Measurements from ENCODE around the gene CACHD1. TPM values are rescaled to one million over a fixed set of nuclear protein-coding genes. Genes with fewer than 3 reads are reported as not detected.
"Not testable (repeated sequence)": the region's sequence is repeated elsewhere in the genome, so short reads cannot be mapped to it uniquely, and the experiment has no call there.

The CACHD1 gene
- polyA plus RNA-seq, 1 donor from 2014 or later: 12.7 TPM

DNA sequence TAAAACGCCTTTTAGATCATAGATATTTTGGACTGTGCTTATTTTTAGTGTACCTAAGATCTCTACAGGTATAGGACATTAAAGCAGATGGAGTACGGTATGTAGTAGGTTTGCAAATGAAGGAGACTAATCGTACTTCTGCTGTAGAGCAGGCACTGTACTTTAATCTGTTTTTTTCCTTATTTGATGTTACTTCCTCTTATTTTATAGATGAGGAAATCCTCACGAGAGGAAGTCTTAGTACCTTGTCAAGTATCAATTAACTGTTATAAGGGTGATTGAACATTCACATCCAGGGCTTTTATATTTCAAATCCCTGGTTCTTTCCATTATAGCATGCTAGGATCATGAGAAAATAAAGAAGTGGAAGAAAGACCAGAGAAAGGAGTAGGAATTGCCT lies 41.1 kb downstream of the CACHD1 start:
- Histone ChIP-seq H3K27ac (ENCODE audit: low read length) (no peak overlapping the region), H4K20me1 (ENCODE audit: insufficient read depth) (no peaks in the 10 kb centered on the region), H3K36me3 (ENCODE audit: insufficient read depth, low read length) (no peaks in the 10 kb centered on the region), H3K9me2 (ENCODE audit: insufficient read depth, low read length) (no peaks in the 10 kb centered on the region), H2AFZ (ENCODE audit: low read depth, low read length) (no peak overlapping the region), H3K27me3 (ENCODE audit: insufficient read depth, low read depth, low read length) (no peaks in the 10 kb centered on the region), H3F3A (ENCODE audit: insufficient read depth, low read length, poor library complexity, severe bottlenecking) (no peaks in the 10 kb centered on the region), H3K79me2 (replicated peaks; ENCODE audit: insufficient read depth, low read length) (peaks cover 17% of the 10 kb centered on the region), H3K9me3 (ENCODE audit: low read length) (no peaks in the 10 kb centered on the region), H3K9ac (ENCODE audit: low read length) (no peak overlapping the region), H3K4me2 (ENCODE audit: low read length) (no peak overlapping the region), H3K4me3 (ENCODE audit: low read length) (no peak overlapping the region)
- no peak for TF ChIP-seq EZH2 (IDR thresholded peaks at IDR 0.05; ENCODE audit: borderline replicate concordance, insufficient read depth, low read length, poor library complexity, severe bottlenecking)
- no peak for TF ChIP-seq SMC3 (conservative IDR thresholded peaks at IDR 0.05; ENCODE audit: poor library complexity)
- no peak for TF ChIP-seq RAD21 (conservative IDR thresholded peaks at IDR 0.05)
- no peak for TF ChIP-seq MXI1 (conservative IDR thresholded peaks at IDR 0.05; ENCODE audit: poor library complexity, severe bottlenecking)
- TF ChIP-seq, protein P1, sequence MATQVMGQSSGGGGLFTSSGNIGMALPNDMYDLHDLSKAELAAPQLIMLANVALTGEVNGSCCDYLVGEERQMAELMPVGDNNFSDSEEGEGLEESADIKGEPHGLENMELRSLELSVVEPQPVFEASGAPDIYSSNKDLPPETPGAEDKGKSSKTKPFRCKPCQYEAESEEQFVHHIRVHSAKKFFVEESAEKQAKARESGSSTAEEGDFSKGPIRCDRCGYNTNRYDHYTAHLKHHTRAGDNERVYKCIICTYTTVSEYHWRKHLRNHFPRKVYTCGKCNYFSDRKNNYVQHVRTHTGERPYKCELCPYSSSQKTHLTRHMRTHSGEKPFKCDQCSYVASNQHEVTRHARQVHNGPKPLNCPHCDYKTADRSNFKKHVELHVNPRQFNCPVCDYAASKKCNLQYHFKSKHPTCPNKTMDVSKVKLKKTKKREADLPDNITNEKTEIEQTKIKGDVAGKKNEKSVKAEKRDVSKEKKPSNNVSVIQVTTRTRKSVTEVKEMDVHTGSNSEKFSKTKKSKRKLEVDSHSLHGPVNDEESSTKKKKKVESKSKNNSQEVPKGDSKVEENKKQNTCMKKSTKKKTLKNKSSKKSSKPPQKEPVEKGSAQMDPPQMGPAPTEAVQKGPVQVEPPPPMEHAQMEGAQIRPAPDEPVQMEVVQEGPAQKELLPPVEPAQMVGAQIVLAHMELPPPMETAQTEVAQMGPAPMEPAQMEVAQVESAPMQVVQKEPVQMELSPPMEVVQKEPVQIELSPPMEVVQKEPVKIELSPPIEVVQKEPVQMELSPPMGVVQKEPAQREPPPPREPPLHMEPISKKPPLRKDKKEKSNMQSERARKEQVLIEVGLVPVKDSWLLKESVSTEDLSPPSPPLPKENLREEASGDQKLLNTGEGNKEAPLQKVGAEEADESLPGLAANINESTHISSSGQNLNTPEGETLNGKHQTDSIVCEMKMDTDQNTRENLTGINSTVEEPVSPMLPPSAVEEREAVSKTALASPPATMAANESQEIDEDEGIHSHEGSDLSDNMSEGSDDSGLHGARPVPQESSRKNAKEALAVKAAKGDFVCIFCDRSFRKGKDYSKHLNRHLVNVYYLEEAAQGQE (IDR thresholded peaks at IDR 0.05; ENCODE audit: borderline replicate concordance): no peak
- no peak for TF ChIP-seq CTCF (IDR thresholded peaks at IDR 0.05; ENCODE audit: poor library complexity, severe bottlenecking)
- TF ChIP-seq POLR2AphosphoS5 (IDR thresholded peaks at IDR 0.05): no peak
- no peak for TF ChIP-seq TAF1 (IDR thresholded peaks at IDR 0.05; ENCODE audit: low read depth)
- no peak for TF ChIP-seq EP300 (conservative IDR thresholded peaks at IDR 0.05; ENCODE audit: poor library complexity, severe bottlenecking)

GRCh38 chr1:64512206-64512605 lies 42.3 kb downstream of the CACHD1 start:
- not testable (repeated sequence) for H3K4me3 ChIP-seq (ENCODE audit: low read length); H2AFZ ChIP-seq (ENCODE audit: low read depth, low read length); H3K36me3 ChIP-seq (ENCODE audit: insufficient read depth, low read length); H3K9me3 ChIP-seq (ENCODE audit: low read length); H3F3A ChIP-seq (ENCODE audit: insufficient read depth, low read length, poor library complexity, severe bottlenecking); H3K9ac ChIP-seq (ENCODE audit: low read length); H3K27me3 ChIP-seq (ENCODE audit: insufficient read depth, low read depth, low read length); H3K27ac ChIP-seq (ENCODE audit: low read length); H3K9me2 ChIP-seq (ENCODE audit: insufficient read depth, low read length); H3K4me2 ChIP-seq (ENCODE audit: low read length); H4K20me1 ChIP-seq (ENCODE audit: insufficient read depth)
- peaks cover 20% of the 10 kb centered on the region for H3K79me2 ChIP-seq (replicated peaks; ENCODE audit: insufficient read depth, low read length)

DNA sequence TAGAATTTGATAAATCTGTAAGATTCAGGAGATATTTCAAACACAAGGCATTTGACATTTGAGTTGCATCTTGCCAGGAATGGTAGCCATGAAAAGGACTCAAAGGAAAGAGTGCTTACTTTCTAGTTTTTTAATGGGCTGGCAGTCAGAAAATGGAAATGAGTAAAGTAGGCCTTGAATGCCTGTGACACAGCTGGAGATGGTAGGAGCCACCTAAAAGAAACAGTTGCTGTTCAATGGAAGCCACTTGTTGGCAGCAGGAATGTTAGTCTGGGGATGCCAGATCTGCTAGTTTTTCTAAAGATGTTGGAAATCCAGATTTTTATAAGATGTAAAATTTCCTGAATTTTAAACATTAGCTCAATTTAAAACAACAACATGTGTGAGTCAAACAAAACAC lies 43.6 kb downstream of the CACHD1 start:
- no peaks in the 10 kb centered on the region for H3K9me2 ChIP-seq (ENCODE audit: insufficient read depth, low read length)
- no peak for TF ChIP-seq MXI1 (conservative IDR thresholded peaks at IDR 0.05; ENCODE audit: poor library complexity, severe bottlenecking)
- TF ChIP-seq, protein P1 (IDR thresholded peaks at IDR 0.05; ENCODE audit: borderline replicate concordance): no peak
- TF ChIP-seq SMC3 (conservative IDR thresholded peaks at IDR 0.05; ENCODE audit: poor library complexity): no peak
- no peak for TF ChIP-seq EP300 (conservative IDR thresholded peaks at IDR 0.05; ENCODE audit: poor library complexity, severe bottlenecking)
- no peak for TF ChIP-seq EZH2 (IDR thresholded peaks at IDR 0.05; ENCODE audit: borderline replicate concordance, insufficient read depth, low read length, poor library complexity, severe bottlenecking)
- no peak for TF ChIP-seq RAD21 (conservative IDR thresholded peaks at IDR 0.05)
- TF ChIP-seq CTCF (IDR thresholded peaks at IDR 0.05; ENCODE audit: poor library complexity, severe bottlenecking): no peak
- no peak for TF ChIP-seq TAF1 (IDR thresholded peaks at IDR 0.05; ENCODE audit: low read depth)
- TF ChIP-seq POLR2AphosphoS5 (IDR thresholded peaks at IDR 0.05): no peak
- no peaks in the 10 kb centered on the region for H4K20me1 ChIP-seq (ENCODE audit: insufficient read depth)
- H3K79me2 ChIP-seq (replicated peaks; ENCODE audit: insufficient read depth, low read length): peaks cover 21% of the 10 kb centered on the region
- H3K4me2 ChIP-seq (ENCODE audit: low read length): no peak overlapping the region
- no peak overlapping the region for H3K4me3 ChIP-seq (ENCODE audit: low read length)
- no peaks in the 10 kb centered on the region for H3K9me3 ChIP-seq (ENCODE audit: low read length)
- H3K27ac ChIP-seq (ENCODE audit: low read length): no peak overlapping the region
- no peak overlapping the region for H2AFZ ChIP-seq (ENCODE audit: low read depth, low read length)
- no peaks in the 10 kb centered on the region for H3F3A ChIP-seq (ENCODE audit: insufficient read depth, low read length, poor library complexity, severe bottlenecking)
- H3K36me3 ChIP-seq (ENCODE audit: insufficient read depth, low read length): no peaks in the 10 kb centered on the region
- H3K27me3 ChIP-seq (ENCODE audit: insufficient read depth, low read depth, low read length): no peaks in the 10 kb centered on the region
- no peak overlapping the region for H3K9ac ChIP-seq (ENCODE audit: low read length)

All from neural cell (in vitro differentiated cells).